Measurements from ENCODE around the gene RPP40. TPM values are rescaled to one million over a fixed set of nuclear protein-coding genes. Genes with fewer than 3 reads are reported as not detected.

The RPP40 gene
- total RNA-seq, 1 experiment from 2014 or later: 37.9 TPM

DNA sequence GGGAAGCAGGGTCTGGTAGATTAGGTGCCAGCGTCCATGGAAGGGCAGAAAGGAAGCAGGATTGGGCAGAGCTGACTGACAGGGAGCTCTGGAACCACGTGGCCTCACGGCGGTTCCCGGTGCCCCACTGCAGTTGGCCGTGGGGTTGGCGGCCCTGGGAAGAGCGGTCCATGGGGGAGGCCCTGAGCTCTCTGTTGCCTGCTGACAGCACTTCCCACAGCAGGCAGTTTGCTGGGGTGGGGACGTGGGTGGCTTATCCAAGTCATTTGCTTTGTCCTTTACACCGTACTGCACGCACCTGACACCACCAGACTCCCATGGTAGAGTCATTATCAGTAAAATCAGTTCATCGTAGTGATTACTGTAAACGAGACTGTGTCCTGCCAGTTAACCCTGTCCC is 56.1 kb downstream of the RPP40 start:
- no peak overlapping the region for H3K4me3 ChIP-seq (ENCODE audit: low read length)
- H3K27me3 ChIP-seq (ENCODE audit: low read length): no peaks in the 10 kb centered on the region
- no peak for ATAC-seq
- H2AFZ ChIP-seq (ENCODE audit: low read length): no peak overlapping the region
- POLR2A ChIA-PET (ENCODE audit: unreplicated experiment): no interaction called here
- TF ChIP-seq EZH2phosphoT487 (IDR thresholded peaks at IDR 0.05; ENCODE audit: borderline replicate concordance, low read length) (no peak), EZH2 (IDR thresholded peaks at IDR 0.05; ENCODE audit: low read length, unreplicated experiment) (no peak)
- TF ChIP-seq, protein P1, sequence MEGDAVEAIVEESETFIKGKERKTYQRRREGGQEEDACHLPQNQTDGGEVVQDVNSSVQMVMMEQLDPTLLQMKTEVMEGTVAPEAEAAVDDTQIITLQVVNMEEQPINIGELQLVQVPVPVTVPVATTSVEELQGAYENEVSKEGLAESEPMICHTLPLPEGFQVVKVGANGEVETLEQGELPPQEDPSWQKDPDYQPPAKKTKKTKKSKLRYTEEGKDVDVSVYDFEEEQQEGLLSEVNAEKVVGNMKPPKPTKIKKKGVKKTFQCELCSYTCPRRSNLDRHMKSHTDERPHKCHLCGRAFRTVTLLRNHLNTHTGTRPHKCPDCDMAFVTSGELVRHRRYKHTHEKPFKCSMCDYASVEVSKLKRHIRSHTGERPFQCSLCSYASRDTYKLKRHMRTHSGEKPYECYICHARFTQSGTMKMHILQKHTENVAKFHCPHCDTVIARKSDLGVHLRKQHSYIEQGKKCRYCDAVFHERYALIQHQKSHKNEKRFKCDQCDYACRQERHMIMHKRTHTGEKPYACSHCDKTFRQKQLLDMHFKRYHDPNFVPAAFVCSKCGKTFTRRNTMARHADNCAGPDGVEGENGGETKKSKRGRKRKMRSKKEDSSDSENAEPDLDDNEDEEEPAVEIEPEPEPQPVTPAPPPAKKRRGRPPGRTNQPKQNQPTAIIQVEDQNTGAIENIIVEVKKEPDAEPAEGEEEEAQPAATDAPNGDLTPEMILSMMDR (conservative IDR thresholded peaks at IDR 0.05; ENCODE audit: low read depth, low read length): no peak
- no peaks in the 10 kb centered on the region for H4K20me1 ChIP-seq (ENCODE audit: low read length)
- CTCF ChIA-PET: no interaction called here
- H3K4me1 ChIP-seq (ENCODE audit: insufficient read depth, low read length): peaks cover 12% of the 10 kb centered on the region
- no peaks in the 10 kb centered on the region for H3F3A ChIP-seq (ENCODE audit: low read length, unreplicated experiment)
- H3K4me2 ChIP-seq (ENCODE audit: low read length): no peak overlapping the region
- no peaks in the 10 kb centered on the region for H3K9me3 ChIP-seq (ENCODE audit: low read length)
- H3K27ac ChIP-seq (ENCODE audit: low read length): no peak overlapping the region
- peaks cover 10% of the 10 kb centered on the region for H3K36me3 ChIP-seq (ENCODE audit: low read depth, low read length)
- DNase-seq: no peak
- no peak overlapping the region for H3K9ac ChIP-seq (ENCODE audit: low read length)
- intact Hi-C loops (cut with micrococcal nuclease): no loop called here
- BruUV-seq (replicated peaks): no TSS peak
- H3K9me2 ChIP-seq (replicated peaks; ENCODE audit: low read length): no peaks in the 10 kb centered on the region
- no peaks in the 10 kb centered on the region for H3K79me2 ChIP-seq (ENCODE audit: low read length)

DNA sequence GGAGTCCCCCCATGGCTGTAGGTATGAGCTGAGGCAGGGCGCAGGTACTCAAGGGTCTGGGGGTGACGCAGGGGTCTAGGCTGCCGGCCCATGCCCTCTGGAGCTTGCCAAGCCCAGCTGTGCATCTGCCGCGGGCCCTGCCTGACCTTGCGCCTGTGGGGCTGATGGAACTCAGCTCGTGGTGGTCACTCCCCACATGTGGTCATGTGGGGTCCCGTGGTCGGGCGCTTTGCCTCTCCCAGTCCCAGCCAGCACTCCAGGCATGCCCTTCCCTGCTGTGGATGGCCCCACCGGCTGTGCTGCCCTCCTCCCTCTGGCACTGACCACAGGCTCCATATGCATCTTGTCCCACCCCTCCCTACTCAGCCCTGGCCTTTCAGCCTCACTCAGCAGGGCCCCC is 57.3 kb downstream of the RPP40 start:
- no peak overlapping the region for H3K27ac ChIP-seq (ENCODE audit: low read length)

More for the DNA sequence above, 57.3 kb downstream of the RPP40 start:
- ChIA-PET CTCF (no interaction called here), POLR2A (ENCODE audit: unreplicated experiment) (no interaction called here)
- TF ChIP-seq EZH2phosphoT487 (IDR thresholded peaks at IDR 0.05; ENCODE audit: borderline replicate concordance, low read length) (no peak), EZH2 (IDR thresholded peaks at IDR 0.05; ENCODE audit: low read length, unreplicated experiment) (no peak)
- TF ChIP-seq, protein P1 (conservative IDR thresholded peaks at IDR 0.05; ENCODE audit: low read depth, low read length): no peak
- Histone ChIP-seq H3K9me3 (ENCODE audit: low read length) (no peaks in the 10 kb centered on the region), H3F3A (ENCODE audit: low read length, unreplicated experiment) (no peaks in the 10 kb centered on the region), H3K79me2 (ENCODE audit: low read length) (no peaks in the 10 kb centered on the region), H3K9ac (ENCODE audit: low read length) (no peak overlapping the region), H3K36me3 (ENCODE audit: low read depth, low read length) (peaks cover 5% of the 10 kb centered on the region; the same call in 1 of the 2 replicates), H3K9me2 (replicated peaks; ENCODE audit: low read length) (no peaks in the 10 kb centered on the region), H3K4me2 (ENCODE audit: low read length) (no peak overlapping the region), H3K27me3 (ENCODE audit: low read length) (no peaks in the 10 kb centered on the region), H3K4me1 (ENCODE audit: insufficient read depth, low read length) (peaks cover 24% of the 10 kb centered on the region), H2AFZ (ENCODE audit: low read length) (no peak overlapping the region), H4K20me1 (ENCODE audit: low read length) (0 out of 2 replicates have a peak, but pooled peaks cover 4% of the 10 kb centered on the region), H3K4me3 (ENCODE audit: low read length) (no peak overlapping the region)
- no TSS peak for BruUV-seq (replicated peaks)
- intact Hi-C loops (cut with micrococcal nuclease): no loop called here
- DNase-seq (no peak), ATAC-seq (no peak)

Other genes starting within 250 kb of the RPP40 start
- 34.4 and 38.4 TPM in 2 replicates for gene CDYL, start 227.6 kb downstream of the RPP40 start, total RNA-seq (2014; rRNA removed)
- 2.8 and 3.2 TPM in 2 replicates for gene PPP1R3G, start 81.3 kb upstream of the RPP40 start, total RNA-seq (2014; rRNA removed)

Measured in PC-3 (cell line).